Endothelial cell (in vitro differentiated cells): ENCODE measurements around the gene GNAI2. TPM values are rescaled to one million over a fixed set of nuclear protein-coding genes. Genes with fewer than 3 reads are reported as not detected.

Source experiments
- DNase-seq: peaks from one replicate; pipeline ENCODE4 v3.0.0; 2021; ENCODE audit warnings: low spot score
- H3K27ac Mint-ChIP-seq: one replicate; pipeline ENCODE4 v1.8.0; 2021; ENCODE audit warnings: mixed read lengths, inconsistent platforms; ENCODE audit not compliant: unreplicated experiment
- H3K27me3 Mint-ChIP-seq: one replicate; pipeline ENCODE4 v1.8.0; 2021; ENCODE audit warnings: mild to moderate bottlenecking, moderate library complexity, mixed read lengths, inconsistent platforms; ENCODE audit not compliant: unreplicated experiment
- H3K36me3 Mint-ChIP-seq: one replicate; pipeline ENCODE4 v1.8.0; 2021; ENCODE audit warnings: mild to moderate bottlenecking, low read depth, mixed read lengths, inconsistent platforms; ENCODE audit not compliant: unreplicated experiment
- H3K4me1 Mint-ChIP-seq: one replicate; pipeline ENCODE4 v1.8.0; 2021; ENCODE audit warnings: mild to moderate bottlenecking, mixed read lengths, inconsistent platforms; ENCODE audit not compliant: unreplicated experiment
- H3K4me3 Mint-ChIP-seq: one replicate; pipeline ENCODE4 v1.8.0; 2021; ENCODE audit warnings: mild to moderate bottlenecking, mixed read lengths, inconsistent platforms; ENCODE audit not compliant: unreplicated experiment
- H3K9me3 Mint-ChIP-seq: one replicate; pipeline ENCODE4 v1.8.0; 2021; ENCODE audit warnings: mixed read lengths, inconsistent platforms; ENCODE audit not compliant: unreplicated experiment
- total RNA-seq: library from RNA; stranded (reverse); fragmentation: NEBNext Ultra II Directional; extraction: Animal tissue kit (Norgen Biotek cat#: 25700); gene quantifications from one replicate; pipeline ENCODE4 v1.2.1, GENCODE V29; 2021; ENCODE audit not compliant: unreplicated experiment
- TF ChIP-seq, protein P1 (sequence below): fragments of 200-600 bp; sonication (generic); IDR thresholded peaks from one replicate; pipeline ENCODE4 v1.5.0; 2021; ENCODE audit warnings: antibody characterized with exemption; ENCODE audit not compliant: unreplicated experiment

The GNAI2 gene
- total RNA-seq, 1 donor from 2014 or later: 771 TPM

- no peak for DNase-seq
- Mint-ChIP-seq H3K36me3 (no peaks in the 10 kb centered on the region), H3K27ac (no peak overlapping the region), H3K4me1 (no peaks in the 10 kb centered on the region), H3K4me3 (no peak overlapping the region), H3K27me3 (peaks cover 6% of the 10 kb centered on the region), H3K9me3 (no peaks in the 10 kb centered on the region)
- TF ChIP-seq, protein P1, sequence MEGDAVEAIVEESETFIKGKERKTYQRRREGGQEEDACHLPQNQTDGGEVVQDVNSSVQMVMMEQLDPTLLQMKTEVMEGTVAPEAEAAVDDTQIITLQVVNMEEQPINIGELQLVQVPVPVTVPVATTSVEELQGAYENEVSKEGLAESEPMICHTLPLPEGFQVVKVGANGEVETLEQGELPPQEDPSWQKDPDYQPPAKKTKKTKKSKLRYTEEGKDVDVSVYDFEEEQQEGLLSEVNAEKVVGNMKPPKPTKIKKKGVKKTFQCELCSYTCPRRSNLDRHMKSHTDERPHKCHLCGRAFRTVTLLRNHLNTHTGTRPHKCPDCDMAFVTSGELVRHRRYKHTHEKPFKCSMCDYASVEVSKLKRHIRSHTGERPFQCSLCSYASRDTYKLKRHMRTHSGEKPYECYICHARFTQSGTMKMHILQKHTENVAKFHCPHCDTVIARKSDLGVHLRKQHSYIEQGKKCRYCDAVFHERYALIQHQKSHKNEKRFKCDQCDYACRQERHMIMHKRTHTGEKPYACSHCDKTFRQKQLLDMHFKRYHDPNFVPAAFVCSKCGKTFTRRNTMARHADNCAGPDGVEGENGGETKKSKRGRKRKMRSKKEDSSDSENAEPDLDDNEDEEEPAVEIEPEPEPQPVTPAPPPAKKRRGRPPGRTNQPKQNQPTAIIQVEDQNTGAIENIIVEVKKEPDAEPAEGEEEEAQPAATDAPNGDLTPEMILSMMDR: no peak
These were observed 23.0 kb upstream of the GNAI2 start for GRCh38 chr3:50212971-50213370.

- TF ChIP-seq, protein P1: no peak
- Mint-ChIP-seq H3K4me1 (no peaks in the 10 kb centered on the region), H3K27me3 (peaks cover 6% of the 10 kb centered on the region), H3K27ac (no peak overlapping the region), H3K9me3 (no peaks in the 10 kb centered on the region), H3K4me3 (no peak overlapping the region), H3K36me3 (no peaks in the 10 kb centered on the region)
- DNase-seq: no peak
These were observed 22.6 kb upstream of the GNAI2 start for GRCh38 chr3:50213373-50213772.

GRCh38 chr3:50214824-50215223 lies 21.2 kb upstream of the GNAI2 start:
- Mint-ChIP-seq H3K4me3 (no peak overlapping the region), H3K9me3 (no peaks in the 10 kb centered on the region), H3K27me3 (peaks cover 10% of the 10 kb centered on the region), H3K27ac (no peak overlapping the region), H3K36me3 (no peaks in the 10 kb centered on the region), H3K4me1 (no peaks in the 10 kb centered on the region)
- TF ChIP-seq, protein P1: no peak
- DNase-seq: no peak

DNA sequence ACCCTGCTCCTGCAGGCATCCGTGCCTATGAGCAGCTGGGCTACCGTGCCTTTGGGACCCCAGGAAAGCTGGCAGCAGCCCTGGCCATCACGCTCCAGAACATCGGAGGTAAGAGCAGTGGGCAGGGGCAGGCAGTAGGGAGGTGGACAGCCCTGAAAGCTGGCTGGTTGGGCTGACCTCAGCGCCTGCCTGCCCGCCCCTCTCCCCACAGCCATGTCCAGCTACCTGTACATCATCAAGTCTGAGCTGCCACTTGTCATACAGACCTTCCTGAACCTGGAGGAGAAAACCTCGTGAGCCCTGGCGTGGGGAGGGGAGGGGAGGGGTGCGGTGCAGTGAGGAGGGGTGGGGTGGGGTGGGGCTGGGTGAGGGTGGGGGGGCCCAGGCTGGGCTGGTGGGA lies 20.5 kb upstream of the GNAI2 start:
- Mint-ChIP-seq H3K27me3 (peaks cover 12% of the 10 kb centered on the region), H3K4me1 (no peaks in the 10 kb centered on the region), H3K27ac (no peak overlapping the region), H3K9me3 (no peaks in the 10 kb centered on the region), H3K4me3 (no peak overlapping the region), H3K36me3 (no peaks in the 10 kb centered on the region)
- DNase-seq: no peak
- TF ChIP-seq, protein P1: no peak

DNA sequence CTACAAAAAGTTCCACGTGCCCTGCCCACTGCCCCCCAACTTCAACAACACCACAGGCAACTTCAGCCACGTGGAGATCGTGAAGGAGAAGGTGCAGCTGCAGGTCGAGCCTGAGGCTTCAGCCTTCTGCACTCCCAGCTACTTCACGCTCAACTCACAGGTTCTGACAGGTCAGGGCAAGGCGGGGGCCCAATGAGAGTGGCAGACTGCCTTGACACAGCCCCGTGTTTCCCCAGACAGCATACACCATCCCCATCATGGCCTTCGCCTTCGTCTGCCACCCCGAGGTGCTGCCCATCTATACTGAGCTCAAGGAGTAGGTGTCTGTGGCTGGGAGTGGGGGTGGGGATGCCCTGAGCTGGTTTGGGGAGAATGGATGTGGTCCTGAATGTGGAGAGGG lies 18.3 kb upstream of the GNAI2 start:
- no peaks in the 10 kb centered on the region for H3K36me3 Mint-ChIP-seq
- H3K27me3 Mint-ChIP-seq: peaks cover 12% of the 10 kb centered on the region
- H3K4me3 Mint-ChIP-seq: no peak overlapping the region
- DNase-seq: no peak
- H3K4me1 Mint-ChIP-seq: no peaks in the 10 kb centered on the region
- TF ChIP-seq, protein P1: no peak
- no peaks in the 10 kb centered on the region for H3K9me3 Mint-ChIP-seq
- H3K27ac Mint-ChIP-seq: no peak overlapping the region
